Measurements from ENCODE around the gene LRFN2. TPM values are rescaled to one million over a fixed set of nuclear protein-coding genes. Genes with fewer than 3 reads are reported as not detected.

Gene LRFN2
- total and polyA plus RNA-seq, 2 of the 8 experiments (the other 6 are each of a cell fraction or from before 2014, with no cell fraction given), result 2.3 TPM

DNA sequence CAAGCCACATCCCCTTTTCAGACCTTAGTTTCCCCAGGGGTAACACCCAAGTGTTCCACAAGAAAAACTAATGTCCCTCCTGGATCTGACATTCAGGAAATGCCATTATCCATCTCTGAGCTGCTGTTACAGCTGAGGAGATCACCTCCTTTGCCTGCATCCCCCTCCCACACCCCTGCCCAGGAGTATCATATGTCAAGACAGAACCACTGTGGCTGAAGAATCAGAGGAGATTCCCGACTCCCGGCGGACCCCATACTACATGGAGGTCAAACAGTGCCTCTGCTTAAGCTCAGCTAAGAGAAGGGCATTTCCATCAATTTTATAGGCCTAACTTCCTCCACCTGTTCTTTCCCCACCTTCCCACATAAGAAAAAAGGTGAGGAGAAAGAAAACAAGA, 36.8 kb upstream of the LRFN2 start:
- Histone ChIP-seq H3K79me1 (ENCODE audit: low read depth, low read length) (no peaks in the 10 kb centered on the region), H3K9ac (replicated peaks in 1 of 4; ENCODE audit: extremely low read depth in 1 of 4, low read depth in 3 of 4, low read length in 3 of 4) (no peak overlapping the region), H3K9me3 (ENCODE audit: insufficient read depth in 2 of 2, low read depth in 1 of 2, low read length in 1 of 2) (0 out of 4 replicates have a peak, but pooled peaks cover 0 to 4% of the 10 kb centered on the region in 2 experiments), H3K56ac (replicated peaks; ENCODE audit: insufficient read length, low read depth, low read length) (no peak overlapping the region), H3K4me1 (replicated peaks in 1 of 4; ENCODE audit: control insufficient read depth in 3 of 4, insufficient read depth in 4 of 4, low read length in 3 of 4) (no peaks in the 10 kb centered on the region), H2BK5ac (ENCODE audit: low read depth, low read length) (no peak overlapping the region), H3K23ac (ENCODE audit: insufficient read length) (no peak overlapping the region), H2BK12ac (ENCODE audit: low read depth, low read length) (no peak overlapping the region), H4K20me1 (replicated peaks in 1 of 2; ENCODE audit: control insufficient read depth in 1 of 2, insufficient read depth in 2 of 2, low read length in 2 of 2) (no peaks in the 10 kb centered on the region), H4K8ac (ENCODE audit: extremely low read depth, insufficient read depth, low read length) (no peak overlapping the region), H3K18ac (ENCODE audit: extremely low read depth, low read length) (no peak overlapping the region), H3K79me2 (ENCODE audit: control insufficient read depth in 1 of 2, insufficient read depth in 2 of 2, low read length in 2 of 2) (no peaks in the 10 kb centered on the region), H4K5ac (ENCODE audit: insufficient read length, low read depth, low read length) (no peak overlapping the region), H3K23me2 (ENCODE audit: low read depth, low read length) (no peaks in the 10 kb centered on the region), H3K14ac (ENCODE audit: insufficient read length) (no peak overlapping the region), H2AFZ (ENCODE audit: low read length) (no peak overlapping the region), H3K4ac (replicated peaks; ENCODE audit: insufficient read length, low read depth, low read length) (no peak overlapping the region), H3K27me3 (replicated peaks in 1 of 4; ENCODE audit: control insufficient read depth in 3 of 4, extremely low read depth in 1 of 4, insufficient read depth in 3 of 4, low read length in 3 of 4) (no peaks in the 10 kb centered on the region; a peak in 1 of 7 replicates), H3K4me2 (ENCODE audit: insufficient read depth in 1 of 2, low read depth in 2 of 2, low read length in 2 of 2) (no peak overlapping the region), H4K91ac (replicated peaks; ENCODE audit: insufficient read length, low read length) (no peak overlapping the region), H2BK15ac (ENCODE audit: low read length) (no peak overlapping the region), H3K4me3 (ENCODE audit: extremely low read depth in 1 of 4, insufficient read depth in 2 of 4, low read depth in 3 of 4, low read length in 4 of 4) (no peak overlapping the region), H2BK120ac (replicated peaks; ENCODE audit: low read depth, low read length) (no peak overlapping the region), H2AK5ac (ENCODE audit: low read depth, low read length) (no peak overlapping the region), H3K27ac (ENCODE audit: low read depth, low read length) (no peak overlapping the region), H3K36me3 (ENCODE audit: control insufficient read depth in 2 of 4, insufficient read depth in 4 of 4, low read length in 3 of 4) (no peaks in the 10 kb centered on the region), H2BK20ac (ENCODE audit: low read length) (no peak overlapping the region)
- ChIA-PET CTCF (ENCODE audit: partially characterized antibody) (interaction anchor here (1.0 to 1.1 kb wide), 2 partner anchors 36 to 138 kb away, joined by 3 to 5 read pairs; no protein-coding TSS in a partner anchor), POLR2A (ENCODE audit: partially characterized antibody) (no interaction called here)
- FAIRE-seq (no peak), DNase-seq (ENCODE audit: low read depth in 1 of 2, low spot score in 2 of 2) (no peak)
- WGBS, 2 experiments (ENCODE audit: extremely low coverage in 1 of 2, insufficient coverage in 1 of 2, insufficient read length in 1 of 2, insufficient replicate concordance in 2 of 2, low coverage in 1 of 2, low lambda C conversion rate in 2 of 2, missing lambda C conversion rate in 1 of 2), result 94% methylated on average over 3 of the region's 3 CpGs; no CpG with 5 or more reads in 1 of the 2 experiments
- no peak for TF ChIP-seq TCF12 (IDR thresholded peaks at IDR 0.05; ENCODE audit: low read depth, low read length)
- TF ChIP-seq BACH1 (IDR thresholded peaks at IDR 0.05; ENCODE audit: low read length), result no peak
- no peak for TF ChIP-seq SIN3A (conservative IDR thresholded peaks at IDR 0.05 in 1 of 2, IDR thresholded peaks at IDR 0.05 in 1 of 2; ENCODE audit: low read depth in 1 of 2, low read length in 2 of 2)
- TF ChIP-seq SP1 (IDR thresholded peaks at IDR 0.05; ENCODE audit: low read depth, low read length), result no peak
- no peak for TF ChIP-seq JUN (IDR thresholded peaks at IDR 0.05; ENCODE audit: low read depth, low read length)

Data from H1 (cell line).